ENCODE data around the gene KBTBD2.
"Not testable (repeated sequence)": the region's sequence is repeated elsewhere in the genome, so short reads cannot be mapped to it uniquely, and the experiment has no call there.

The KBTBD2 gene

GRCh38 chr7:32892521-32893206 is 1.1 kb upstream of the KBTBD2 start:
- DNase-seq = peak; percentile 61

- peak; percentile 96 for DNase-seq
Measured at GRCh38 chr7:32891800-32892520, 400 bp upstream of the KBTBD2 start.

DNA sequence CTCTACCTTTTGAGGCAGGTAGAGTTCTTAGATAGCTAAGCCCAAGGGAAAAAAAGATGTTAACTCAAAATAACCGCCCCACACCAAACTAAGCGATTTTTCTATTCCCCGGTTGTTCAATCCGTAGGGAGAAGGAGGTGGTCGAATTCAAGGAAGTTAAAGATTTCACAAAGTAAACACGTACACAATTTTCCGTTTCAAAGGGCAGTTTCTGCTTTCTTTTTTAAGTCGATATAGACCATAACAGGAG is 842 bp downstream of the KBTBD2 start:
- no peak for DNase-seq

GRCh38 chr7:32890010-32890792 is 1.4 kb downstream of the KBTBD2 start:
- no peak for DNase-seq

DNA sequence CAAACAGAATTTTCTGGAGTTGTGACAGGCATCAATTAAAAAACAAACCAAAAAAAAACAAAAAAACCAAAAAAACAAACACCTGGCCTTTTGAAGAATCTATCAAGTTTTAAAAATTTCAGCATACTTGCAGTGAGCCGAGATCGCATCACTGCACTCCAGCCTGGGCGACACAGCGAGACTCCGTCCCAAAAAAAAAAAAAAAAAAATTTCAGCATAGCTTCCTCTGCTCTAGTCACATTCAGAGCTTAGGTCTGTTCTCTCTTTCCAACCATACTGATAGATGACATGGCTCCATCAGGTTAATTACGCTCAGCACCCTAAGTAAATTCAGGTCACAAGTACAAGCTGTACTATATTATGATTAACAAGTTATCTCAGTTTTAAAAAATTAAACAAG is 3.1 kb downstream of the KBTBD2 start:
- no peak for DNase-seq

DNA sequence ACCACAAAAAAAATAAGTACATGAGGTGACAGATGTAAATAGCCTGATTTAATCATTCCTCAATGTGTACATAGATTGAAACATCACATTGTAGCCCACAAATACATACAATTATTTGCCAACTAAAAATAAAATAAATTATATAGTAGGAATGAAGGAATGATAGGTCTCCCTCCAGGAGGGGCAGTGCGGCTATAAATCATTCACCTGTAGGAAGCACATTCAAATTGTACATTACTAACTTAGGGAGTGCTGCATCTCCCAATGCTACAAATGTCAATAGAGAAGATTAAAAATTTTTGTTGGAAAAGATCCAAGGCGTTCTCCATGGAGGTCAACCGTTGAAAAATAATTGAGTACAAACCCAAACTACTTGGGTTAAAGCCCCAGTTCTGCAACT is 4.2 kb downstream of the KBTBD2 start:
- no peak for DNase-seq

GRCh38 chr7:32881074-32881982 is 10.2 kb downstream of the KBTBD2 start:
- DNase-seq = no peak

GRCh38 chr7:32879460-32879859 is 12.1 kb downstream of the KBTBD2 start:
- no peak for DNase-seq

DNA sequence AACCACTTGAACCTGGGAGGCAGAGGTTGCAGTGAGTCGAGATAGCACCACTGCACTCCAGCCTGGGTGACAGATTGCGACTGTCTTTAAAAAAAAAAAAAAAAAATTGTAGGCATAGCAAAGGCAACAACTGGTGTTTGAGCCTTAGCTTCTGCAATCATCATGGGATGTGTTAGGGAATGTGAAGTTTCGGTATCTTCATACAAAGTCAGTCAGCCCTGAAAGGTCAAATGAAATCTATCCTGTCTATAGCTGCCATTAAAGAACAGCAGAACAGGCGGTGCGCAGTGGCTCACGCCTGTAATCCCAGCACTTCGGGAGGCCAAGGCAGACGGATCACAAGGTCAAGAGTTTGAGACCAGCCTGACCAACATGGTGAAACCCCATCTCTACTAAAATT is 13.5 kb downstream of the KBTBD2 start:
- not testable (repeated sequence) for DNase-seq

DNA sequence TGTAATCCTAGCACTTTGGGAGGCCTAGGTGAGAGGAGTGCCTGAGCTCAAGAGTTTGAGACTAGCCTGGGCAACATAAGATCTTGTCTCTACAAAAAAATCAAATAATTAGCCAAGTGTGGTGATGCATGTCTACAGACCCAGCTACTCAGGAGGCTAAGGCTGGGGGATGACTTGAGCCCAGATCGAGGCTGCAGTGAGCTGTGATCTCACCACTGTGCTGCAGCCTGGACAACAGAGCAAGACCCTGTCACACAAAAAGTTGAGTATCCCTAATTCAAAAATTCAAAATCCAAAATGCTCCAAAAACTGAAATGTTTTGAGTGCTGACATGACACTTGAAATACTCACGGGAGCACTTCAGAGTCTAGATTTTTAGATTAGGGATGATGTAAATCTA is 19.1 kb downstream of the KBTBD2 start:
- DNase-seq = no peak

DNA sequence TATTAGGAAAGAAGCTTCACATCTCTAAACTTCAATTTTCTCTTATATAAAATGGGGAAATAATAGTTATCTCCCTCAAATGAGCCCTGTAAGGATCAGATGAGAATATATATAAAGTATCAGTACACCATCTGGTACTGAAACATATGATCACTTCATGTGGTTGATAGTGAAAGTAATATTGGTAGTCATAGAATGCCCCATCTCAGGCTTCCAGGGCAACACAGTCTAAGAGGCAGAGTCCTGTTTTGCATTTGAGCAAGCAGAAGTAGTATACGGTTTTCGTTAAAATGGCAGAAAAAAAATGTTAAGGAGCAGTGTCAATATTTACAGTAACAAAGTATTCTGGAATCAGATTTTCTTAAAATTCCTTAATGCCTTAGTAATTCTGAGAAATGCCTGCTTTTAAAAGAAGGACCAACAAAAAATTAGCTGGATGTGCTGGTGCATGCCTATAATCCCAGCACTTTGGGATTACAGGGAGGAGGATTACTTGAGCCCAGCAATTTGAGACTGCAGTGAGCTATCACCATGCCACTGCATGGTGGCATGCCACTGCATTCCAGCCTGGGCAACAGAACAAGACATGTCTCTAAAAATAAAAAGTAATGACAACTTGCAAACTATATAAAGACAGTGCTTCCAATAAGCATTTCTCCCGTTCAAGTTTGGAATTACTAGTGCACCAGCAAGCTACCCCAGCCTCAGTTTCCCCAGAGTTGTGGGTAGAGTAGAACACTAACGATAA is 19.8 kb downstream of the KBTBD2 start:
- no peak for DNase-seq

- no peak for DNase-seq
Measured at GRCh38 chr7:32870298-32870697, 21.3 kb downstream of the KBTBD2 start.

GRCh38 chr7:32869716-32870115 is 21.8 kb downstream of the KBTBD2 start:
- DNase-seq = no peak

DNA sequence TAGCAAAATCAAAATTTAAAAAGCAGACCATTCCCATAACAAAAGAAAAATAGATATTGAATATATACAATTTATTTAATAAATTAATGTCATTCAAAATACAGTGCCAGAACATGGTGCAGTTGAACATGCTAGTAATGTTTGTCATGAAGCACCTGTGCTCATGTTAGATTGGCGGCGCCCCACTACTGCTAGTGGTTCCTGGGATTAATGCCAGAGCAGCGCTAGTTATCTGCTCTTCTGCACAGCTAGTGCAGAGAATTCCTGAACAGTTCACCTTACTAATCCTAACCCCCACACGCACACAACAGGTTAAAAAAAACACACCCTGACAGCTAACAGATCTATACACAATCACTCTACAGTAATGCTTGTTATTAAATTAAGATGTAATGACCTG is 23.4 kb downstream of the KBTBD2 start:
- no peak for DNase-seq

- DNase-seq = no peak
Measured at GRCh38 chr7:32865448-32866030, 26.0 kb downstream of the KBTBD2 start.

DNA sequence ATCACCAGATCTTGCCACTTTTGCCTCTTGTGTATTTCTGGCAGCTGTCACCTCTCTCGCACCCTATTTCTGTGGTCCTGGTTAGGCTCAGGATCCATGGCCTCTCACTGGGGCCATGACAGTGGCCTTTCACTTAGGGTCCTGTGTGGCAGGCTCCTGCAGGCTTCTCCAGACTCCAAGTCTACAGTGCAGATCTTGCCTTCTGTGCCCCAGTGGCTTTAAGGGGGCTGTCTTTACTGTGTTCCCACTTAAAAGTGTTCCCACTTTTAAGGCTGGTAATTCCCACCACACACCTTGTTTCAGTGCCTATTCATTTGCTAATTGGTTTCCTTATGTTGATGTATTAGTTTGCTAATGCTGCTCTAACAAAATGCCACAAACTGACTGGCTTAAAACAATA is 27.7 kb downstream of the KBTBD2 start:
- DNase-seq = not testable (repeated sequence)

DNA sequence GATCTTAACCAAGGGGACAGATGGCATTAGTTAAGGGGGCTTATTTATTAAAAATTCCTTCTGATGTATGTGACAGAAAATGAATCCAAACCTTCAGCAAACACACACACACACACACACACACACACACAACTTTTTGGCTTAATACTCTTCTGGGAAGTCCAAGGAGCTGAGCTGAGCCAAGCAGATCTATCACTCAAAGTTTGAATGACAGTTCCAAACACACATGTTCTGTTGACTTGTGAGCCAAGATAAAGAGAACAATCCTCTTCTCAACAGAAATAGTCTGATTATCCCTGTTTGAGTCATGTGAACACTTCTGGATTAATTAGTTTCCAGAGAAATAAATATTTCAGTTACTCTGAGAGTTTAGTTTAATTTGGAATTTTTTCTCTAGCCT is 31.5 kb downstream of the KBTBD2 start:
- no peak for DNase-seq

DNA sequence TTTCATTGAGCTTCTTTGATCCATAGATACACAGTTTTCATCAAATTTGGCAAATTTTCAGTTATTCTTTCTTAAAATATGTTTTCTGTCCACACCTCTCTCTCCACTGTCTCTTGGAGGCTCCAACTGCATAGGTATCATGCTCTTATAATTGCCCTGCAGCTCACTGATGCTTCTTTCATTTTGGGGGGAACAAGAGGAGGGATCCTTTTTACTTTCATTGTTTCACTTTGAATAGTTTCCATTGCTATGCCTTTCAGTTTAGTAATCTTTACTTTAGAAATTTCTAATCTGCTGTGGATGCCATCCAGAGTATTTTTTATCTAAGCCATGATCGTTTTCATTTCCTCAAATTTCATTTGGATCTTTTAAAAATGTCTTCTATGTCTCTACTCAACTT is 32.9 kb downstream of the KBTBD2 start:
- no peak for DNase-seq

DNA sequence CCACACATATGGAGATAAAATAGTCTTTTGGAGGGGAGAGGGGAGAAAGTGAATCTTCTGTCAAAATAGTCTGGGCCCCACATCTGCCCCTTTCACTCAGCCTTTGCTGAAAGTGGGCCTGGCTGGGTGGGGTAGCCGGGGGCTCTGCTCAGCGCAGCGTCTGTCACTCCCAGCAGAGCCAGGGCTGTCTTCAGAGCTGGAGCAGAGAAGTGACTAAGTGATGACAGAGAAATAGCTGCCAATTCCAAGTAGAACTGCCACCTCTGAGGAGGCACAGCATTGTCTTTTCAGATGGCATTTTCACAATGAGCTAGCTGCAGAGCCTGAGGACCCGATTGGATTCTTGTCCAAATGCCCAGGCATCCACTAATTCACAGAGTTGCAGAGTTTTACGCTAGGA is 34.5 kb downstream of the KBTBD2 start:
- not testable (repeated sequence) for DNase-seq

- DNase-seq = not testable (repeated sequence)
Measured at GRCh38 chr7:32855837-32856775, 35.5 kb downstream of the KBTBD2 start.

DNA sequence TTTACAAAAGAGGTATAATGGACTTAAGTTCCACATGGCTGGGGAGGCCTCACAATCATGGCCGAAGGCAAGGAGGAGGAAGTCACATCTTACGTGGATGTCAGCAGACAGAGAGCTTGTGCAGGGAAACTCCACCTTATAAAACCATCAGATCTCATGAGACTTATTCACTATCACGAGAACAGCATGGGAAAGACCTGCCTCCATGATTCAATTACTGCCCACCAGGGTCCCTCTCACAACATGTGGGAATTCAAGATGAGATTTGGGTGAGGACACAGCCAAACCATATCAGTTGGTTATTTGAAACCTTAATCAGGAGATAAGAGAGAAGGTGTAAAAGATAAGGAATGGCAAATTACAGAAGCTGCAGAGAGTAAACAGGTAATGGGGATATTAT is 40.9 kb downstream of the KBTBD2 start:
- DNase-seq = not testable (repeated sequence)
